Astrocyte (in vitro differentiated cells and primary cell): ENCODE measurements around the gene FAM219A. TPM values are rescaled to one million over a fixed set of nuclear protein-coding genes. Genes with fewer than 3 reads are reported as not detected.

Source experiments
- DNase-seq: peaks from one replicate; pipeline ENCODE4 v3.0.0-alpha.2; 2010; ENCODE audit warnings: low read depth
- FAIRE-seq: peaks from 2 replicates; lab custom pipeline; 2011; peaks lifted over from hg19 to GRCh38; lab: Jason Lieb, UNC
- H2AFZ ChIP-seq: 2 replicates; pipeline ENCODE4 v1.6.0; 2012; ENCODE audit warnings: low read depth, low read length, inconsistent platforms
- H3K27ac ChIP-seq: 2 replicates; pipeline ENCODE4 v1.5.1; 2011; ENCODE audit warnings: low read depth, low read length, inconsistent platforms
- H3K27me3 ChIP-seq: 2 replicates; pipeline ENCODE4 v1.6.0; 2011; ENCODE audit warnings: low read length, inconsistent platforms; ENCODE audit not compliant: insufficient read depth
- H3K36me3 ChIP-seq: 2 replicates; pipeline ENCODE4 v1.5.1; 2011; ENCODE audit warnings: low read length, inconsistent platforms; ENCODE audit not compliant: insufficient read depth
- H3K4me1 ChIP-seq: 2 replicates; pipeline ENCODE4 v1.5.1; 2011; ENCODE audit warnings: low read length, inconsistent platforms; ENCODE audit not compliant: insufficient read depth
- H3K4me2 ChIP-seq: 2 replicates; pipeline ENCODE4 v1.6.0; 2012; ENCODE audit warnings: low read length, inconsistent platforms
- H3K4me3 ChIP-seq: 2 replicates; pipeline ENCODE4 v1.5.1; 2011; ENCODE audit warnings: low read depth, mild to moderate bottlenecking, low read length, inconsistent platforms; ENCODE audit not compliant: insufficient read depth
- H3K79me2 ChIP-seq: 2 replicates; pipeline ENCODE4 v1.6.0; 2012; ENCODE audit warnings: mild to moderate bottlenecking, low read length, inconsistent platforms; ENCODE audit not compliant: insufficient read depth
- H3K9ac ChIP-seq: 2 replicates; pipeline ENCODE4 v1.6.0; 2012; ENCODE audit warnings: mild to moderate bottlenecking, low read length, inconsistent platforms
- H3K9me3 ChIP-seq: 2 replicates; pipeline ENCODE4 v1.5.1; 2012; ENCODE audit warnings: low read depth, mild to moderate bottlenecking, low read length, inconsistent platforms; ENCODE audit not compliant: insufficient read depth
- H4K20me1 ChIP-seq: 2 replicates; pipeline ENCODE4 v1.6.0; 2012; ENCODE audit warnings: low read length, inconsistent platforms; ENCODE audit not compliant: insufficient read depth
- H3K27ac Mint-ChIP-seq: one replicate; pipeline ENCODE4 v1.8.0; 2021; ENCODE audit warnings: mild to moderate bottlenecking, mixed read lengths; ENCODE audit not compliant: unreplicated experiment
- H3K27me3 Mint-ChIP-seq: one replicate; pipeline ENCODE4 v1.8.0; 2021; ENCODE audit warnings: low read depth, mixed read lengths; ENCODE audit not compliant: unreplicated experiment
- H3K36me3 Mint-ChIP-seq: one replicate; pipeline ENCODE4 v1.8.0; 2021; ENCODE audit warnings: low read depth, mixed read lengths; ENCODE audit not compliant: unreplicated experiment
- H3K4me1 Mint-ChIP-seq: one replicate; pipeline ENCODE4 v1.8.0; 2021; ENCODE audit warnings: low read depth, mixed read lengths; ENCODE audit not compliant: unreplicated experiment
- H3K4me3 Mint-ChIP-seq: one replicate; pipeline ENCODE4 v1.8.0; 2021; ENCODE audit warnings: mild to moderate bottlenecking, moderate library complexity, mixed read lengths; ENCODE audit not compliant: unreplicated experiment
- H3K9me3 Mint-ChIP-seq: one replicate; pipeline ENCODE4 v1.8.0; 2021; ENCODE audit warnings: mild to moderate bottlenecking, mixed read lengths; ENCODE audit not compliant: unreplicated experiment
- EZH2 ChIP-seq: IDR thresholded peaks from 2 replicates; pipeline ENCODE4 v1.6.1; 2012; ENCODE audit warnings: mild to moderate bottlenecking, low read length, inconsistent platforms; ENCODE audit not compliant: insufficient read depth
- total RNA-seq: library from RNA; stranded (reverse); gene quantifications from 2 replicates; pipeline ENCODE4 v1.2.1, GENCODE V29; 2021
- TF ChIP-seq, protein P1 (sequence below): IDR thresholded peaks from 2 replicates; pipeline ENCODE4 v1.5.1; 2011; ENCODE audit warnings: low read depth, mild to moderate bottlenecking, inconsistent platforms, low read length, moderate library complexity; ENCODE audit not compliant: insufficient read depth

FAM219A gene
- total RNA-seq, 1 donor from 2014 or later, result 63.5 TPM

DNA sequence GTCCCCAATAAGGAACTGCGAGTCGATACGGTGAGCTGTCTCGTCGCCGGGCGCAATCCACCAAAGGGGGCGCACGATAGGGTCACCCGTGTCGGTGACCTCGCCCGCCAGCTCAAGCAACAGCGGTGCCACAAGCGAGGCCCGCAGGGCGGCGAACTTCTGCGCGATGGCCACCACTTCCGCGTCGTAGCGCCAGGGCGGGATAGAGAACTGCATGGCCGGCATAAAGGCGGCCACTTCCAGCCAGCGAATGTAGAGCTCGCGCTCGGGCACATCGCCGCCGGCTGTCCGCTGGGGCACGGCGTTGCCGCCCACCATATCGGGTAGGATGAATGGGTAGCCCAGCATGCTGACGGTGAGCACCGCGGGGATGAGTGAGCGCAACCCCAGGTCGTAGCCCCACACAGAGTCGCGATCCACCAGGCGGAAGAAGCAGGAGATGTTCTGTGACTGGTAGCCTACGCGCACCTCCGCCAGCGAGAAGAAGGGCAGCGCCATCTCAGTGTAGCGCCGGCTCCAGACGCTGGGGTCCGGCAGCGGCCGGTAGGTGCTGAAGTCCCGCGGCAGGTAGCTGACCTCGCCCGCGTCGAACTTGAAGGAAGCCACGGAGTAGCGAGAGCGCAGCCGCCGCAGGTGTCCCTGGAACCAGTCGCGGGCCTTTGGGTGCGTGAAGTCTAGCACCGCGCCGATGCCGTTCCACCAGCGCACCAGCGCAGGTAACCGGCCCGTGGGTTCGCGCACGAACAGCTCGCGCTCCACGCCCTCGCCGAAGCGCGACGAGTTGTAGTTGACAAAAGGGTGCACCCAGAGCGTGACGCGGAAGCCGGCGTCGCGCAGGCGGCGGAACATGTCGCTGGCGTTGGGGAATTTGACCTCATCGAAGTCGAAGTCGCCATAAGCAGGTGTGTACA, 87.1 kb downstream of the FAM219A start:
- Histone ChIP-seq H3K27me3 (no peaks in the 10 kb centered on the region), H2AFZ (no peak overlapping the region), H3K4me2 (peak overlapping the region; percentile 58), H4K20me1 (no peaks in the 10 kb centered on the region), H3K4me3 (no peak overlapping the region), H3K4me1 (peaks cover under 1% of the 10 kb centered on the region), H3K79me2 (no peaks in the 10 kb centered on the region), H3K27ac (no peak overlapping the region), H3K9ac (no peak overlapping the region), H3K9me3 (peaks cover 15% of the 10 kb centered on the region), H3K36me3 (no peaks in the 10 kb centered on the region)
- Mint-ChIP-seq H3K4me3 (no peak overlapping the region), H3K4me1 (peaks cover 8% of the 10 kb centered on the region), H3K9me3 (peaks cover 19% of the 10 kb centered on the region), H3K27me3 (peaks cover 3% of the 10 kb centered on the region), H3K27ac (no peak overlapping the region), H3K36me3 (peaks cover 35% of the 10 kb centered on the region)
- TF ChIP-seq EZH2, result no peak
- TF ChIP-seq, protein P1, sequence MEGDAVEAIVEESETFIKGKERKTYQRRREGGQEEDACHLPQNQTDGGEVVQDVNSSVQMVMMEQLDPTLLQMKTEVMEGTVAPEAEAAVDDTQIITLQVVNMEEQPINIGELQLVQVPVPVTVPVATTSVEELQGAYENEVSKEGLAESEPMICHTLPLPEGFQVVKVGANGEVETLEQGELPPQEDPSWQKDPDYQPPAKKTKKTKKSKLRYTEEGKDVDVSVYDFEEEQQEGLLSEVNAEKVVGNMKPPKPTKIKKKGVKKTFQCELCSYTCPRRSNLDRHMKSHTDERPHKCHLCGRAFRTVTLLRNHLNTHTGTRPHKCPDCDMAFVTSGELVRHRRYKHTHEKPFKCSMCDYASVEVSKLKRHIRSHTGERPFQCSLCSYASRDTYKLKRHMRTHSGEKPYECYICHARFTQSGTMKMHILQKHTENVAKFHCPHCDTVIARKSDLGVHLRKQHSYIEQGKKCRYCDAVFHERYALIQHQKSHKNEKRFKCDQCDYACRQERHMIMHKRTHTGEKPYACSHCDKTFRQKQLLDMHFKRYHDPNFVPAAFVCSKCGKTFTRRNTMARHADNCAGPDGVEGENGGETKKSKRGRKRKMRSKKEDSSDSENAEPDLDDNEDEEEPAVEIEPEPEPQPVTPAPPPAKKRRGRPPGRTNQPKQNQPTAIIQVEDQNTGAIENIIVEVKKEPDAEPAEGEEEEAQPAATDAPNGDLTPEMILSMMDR, result no peak
- FAIRE-seq (no peak), DNase-seq (no peak)

DNA sequence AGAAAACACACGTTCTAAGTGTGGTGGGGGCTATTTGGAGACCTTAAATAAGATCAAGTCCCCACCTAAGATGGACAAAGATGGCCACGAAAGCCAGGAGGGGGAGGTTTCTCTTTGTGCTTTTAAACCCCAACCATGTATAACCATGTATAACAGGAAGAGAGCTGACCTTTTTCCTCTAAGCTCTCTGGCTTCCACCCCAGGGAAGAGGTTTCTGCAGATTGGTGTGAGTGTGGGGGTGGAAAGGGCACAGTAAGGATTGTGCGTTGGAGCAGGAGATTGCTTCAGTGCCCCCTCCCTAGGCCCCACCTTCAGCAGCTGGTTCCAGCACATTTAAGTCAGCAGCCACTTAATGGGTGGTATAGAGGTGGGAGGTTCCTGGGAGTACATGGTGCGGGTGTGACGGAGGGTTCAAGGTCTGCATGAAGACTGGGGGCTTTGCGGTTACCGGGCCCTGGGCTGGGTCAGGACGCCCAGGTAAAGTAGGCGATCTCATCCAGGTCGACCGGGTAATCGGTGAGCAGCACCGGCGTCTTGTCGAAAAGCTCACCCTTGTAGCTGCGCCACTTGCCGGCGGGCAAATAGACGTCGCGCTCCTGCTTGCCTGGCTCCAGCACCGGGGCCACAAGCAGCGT, 87.9 kb downstream of the FAM219A start:
- Histone ChIP-seq H3K9me3 (peaks cover 15% of the 10 kb centered on the region), H4K20me1 (no peaks in the 10 kb centered on the region), H3K9ac (no peak overlapping the region), H3K36me3 (no peaks in the 10 kb centered on the region), H3K27ac (no peak overlapping the region), H3K27me3 (no peaks in the 10 kb centered on the region), H3K79me2 (no peaks in the 10 kb centered on the region), H3K4me2 (peak overlapping the region; percentile 58), H3K4me1 (no peaks in the 10 kb centered on the region), H2AFZ (no peak overlapping the region), H3K4me3 (no peak overlapping the region)
- no peak for TF ChIP-seq EZH2
- TF ChIP-seq, protein P1, result no peak
- FAIRE-seq, result no peak
- Mint-ChIP-seq H3K27ac (no peak overlapping the region), H3K27me3 (peaks cover 3% of the 10 kb centered on the region), H3K4me1 (peaks cover 3% of the 10 kb centered on the region), H3K9me3 (peaks cover 19% of the 10 kb centered on the region), H3K4me3 (no peak overlapping the region), H3K36me3 (peaks cover 35% of the 10 kb centered on the region)
- no peak for DNase-seq
